WTC11 (cell line): ENCODE data around the gene GRK3.

Experiments used
- ZNF416 ChIP-seq: fragments of 250-450 bp; sonication (Bioruptor Pico); IDR thresholded peaks from 2 replicates; pipeline ENCODE4 v1.9.0; 2021; ENCODE audit warnings: mild to moderate bottlenecking, inconsistent platforms
- TF ChIP-seq, protein P1 (sequence below): fragments of 200-600 bp; IDR thresholded peaks from 2 replicates; pipeline ENCODE4 v1.8.0; 2022; ENCODE audit warnings: antibody characterized with exemption

DNA sequence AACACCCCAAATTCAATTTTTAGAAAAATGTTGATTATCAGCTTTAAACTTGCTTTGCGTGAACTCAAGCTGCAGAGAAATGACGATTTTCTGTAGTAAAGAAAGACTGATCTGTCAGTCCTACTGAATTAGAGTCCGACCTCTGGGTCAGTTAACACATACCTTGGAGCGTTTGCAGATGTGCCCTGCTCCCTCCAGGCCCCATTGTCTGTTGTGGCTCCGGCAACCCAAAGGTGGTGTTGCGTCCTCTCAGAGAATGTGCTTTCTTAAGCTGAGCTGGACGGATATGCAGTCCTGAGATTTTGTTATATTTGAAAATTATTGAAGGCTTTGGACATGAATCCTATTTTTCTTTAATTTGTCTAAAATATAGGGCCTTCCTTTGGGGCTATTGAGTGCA lies 146.0 kb downstream of the GRK3 start:
- TF ChIP-seq, protein P1, sequence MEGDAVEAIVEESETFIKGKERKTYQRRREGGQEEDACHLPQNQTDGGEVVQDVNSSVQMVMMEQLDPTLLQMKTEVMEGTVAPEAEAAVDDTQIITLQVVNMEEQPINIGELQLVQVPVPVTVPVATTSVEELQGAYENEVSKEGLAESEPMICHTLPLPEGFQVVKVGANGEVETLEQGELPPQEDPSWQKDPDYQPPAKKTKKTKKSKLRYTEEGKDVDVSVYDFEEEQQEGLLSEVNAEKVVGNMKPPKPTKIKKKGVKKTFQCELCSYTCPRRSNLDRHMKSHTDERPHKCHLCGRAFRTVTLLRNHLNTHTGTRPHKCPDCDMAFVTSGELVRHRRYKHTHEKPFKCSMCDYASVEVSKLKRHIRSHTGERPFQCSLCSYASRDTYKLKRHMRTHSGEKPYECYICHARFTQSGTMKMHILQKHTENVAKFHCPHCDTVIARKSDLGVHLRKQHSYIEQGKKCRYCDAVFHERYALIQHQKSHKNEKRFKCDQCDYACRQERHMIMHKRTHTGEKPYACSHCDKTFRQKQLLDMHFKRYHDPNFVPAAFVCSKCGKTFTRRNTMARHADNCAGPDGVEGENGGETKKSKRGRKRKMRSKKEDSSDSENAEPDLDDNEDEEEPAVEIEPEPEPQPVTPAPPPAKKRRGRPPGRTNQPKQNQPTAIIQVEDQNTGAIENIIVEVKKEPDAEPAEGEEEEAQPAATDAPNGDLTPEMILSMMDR: no peak
- TF ChIP-seq ZNF416 (CRISPR knock-in tag): no peak
